Uterus (tissue), 2 donors: ENCODE results near the gene RASL10B.

ENCODE experiments used
- POLR2A ChIP-seq, 2 donors: fragments of 450-650 bp; IDR thresholded peaks; one replicate each; pipeline ENCODE4 v1.6.1; 2016; ENCODE audit warnings: antibody characterized with exemption in 2 of 2, mild to moderate bottlenecking in 1 of 2, moderate library complexity in 1 of 2
- TF ChIP-seq, protein P1 (sequence below), 4 experiments: fragments of 200-600 bp in 2 of 4; fragments of 450-650 bp in 2 of 4; sonication (generic) in 2 of 4; IDR thresholded peaks; one replicate each; pipeline ENCODE4 v1.5.1; 2016 to 2019; ENCODE audit warnings: antibody characterized with exemption in 4 of 4, mild to moderate bottlenecking in 2 of 4, moderate library complexity in 1 of 4

DNA sequence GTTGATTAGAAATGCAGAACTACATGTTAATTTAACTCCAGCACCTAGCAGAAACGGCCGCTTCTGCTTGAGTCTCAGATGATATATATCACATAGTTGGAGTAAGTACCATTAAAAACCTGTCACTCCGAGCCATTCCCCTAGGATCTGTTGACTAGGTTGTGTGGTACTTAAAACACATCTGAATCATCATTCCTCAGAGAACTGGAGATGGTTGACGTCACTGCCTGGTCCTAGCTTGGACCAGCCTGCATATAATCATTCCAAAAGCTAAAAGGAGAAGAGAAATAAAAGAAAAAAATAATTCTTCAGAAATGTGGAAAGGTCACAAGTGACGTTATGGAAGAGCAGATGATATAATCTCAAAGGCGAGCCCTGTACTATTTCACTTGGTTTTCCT is 31.3 kb upstream of the RASL10B start:
- TF ChIP-seq, protein P1, sequence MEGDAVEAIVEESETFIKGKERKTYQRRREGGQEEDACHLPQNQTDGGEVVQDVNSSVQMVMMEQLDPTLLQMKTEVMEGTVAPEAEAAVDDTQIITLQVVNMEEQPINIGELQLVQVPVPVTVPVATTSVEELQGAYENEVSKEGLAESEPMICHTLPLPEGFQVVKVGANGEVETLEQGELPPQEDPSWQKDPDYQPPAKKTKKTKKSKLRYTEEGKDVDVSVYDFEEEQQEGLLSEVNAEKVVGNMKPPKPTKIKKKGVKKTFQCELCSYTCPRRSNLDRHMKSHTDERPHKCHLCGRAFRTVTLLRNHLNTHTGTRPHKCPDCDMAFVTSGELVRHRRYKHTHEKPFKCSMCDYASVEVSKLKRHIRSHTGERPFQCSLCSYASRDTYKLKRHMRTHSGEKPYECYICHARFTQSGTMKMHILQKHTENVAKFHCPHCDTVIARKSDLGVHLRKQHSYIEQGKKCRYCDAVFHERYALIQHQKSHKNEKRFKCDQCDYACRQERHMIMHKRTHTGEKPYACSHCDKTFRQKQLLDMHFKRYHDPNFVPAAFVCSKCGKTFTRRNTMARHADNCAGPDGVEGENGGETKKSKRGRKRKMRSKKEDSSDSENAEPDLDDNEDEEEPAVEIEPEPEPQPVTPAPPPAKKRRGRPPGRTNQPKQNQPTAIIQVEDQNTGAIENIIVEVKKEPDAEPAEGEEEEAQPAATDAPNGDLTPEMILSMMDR (IDR thresholded peaks at IDR 0.05), result no peak
- no peak for TF ChIP-seq POLR2A (IDR thresholded peaks at IDR 0.05)
